Stomach (tissue), 4 donors: ENCODE data around the gene SECISBP2L.

Experiments used
- CTCF ChIP-seq, 7 experiments: fragments of 450-650 bp in 4 of 7; fragments of 200-600 bp in 3 of 7; sonication (generic) in 3 of 7; IDR thresholded peaks; one replicate each; pipeline ENCODE4 v1.5.1; 2016 to 2019; ENCODE audit warnings: antibody characterized with exemption in 7 of 7, control low read depth in 2 of 7, mild to moderate bottlenecking in 1 of 7
- POLR2AphosphoS5 ChIP-seq, 3 donors: sonication (generic); formaldehyde crosslinking; IDR thresholded peaks; one replicate each; pipeline ENCODE4 v1.6.1; 2016; ENCODE audit warnings: antibody characterized with exemption in 3 of 3

- TF ChIP-seq CTCF (IDR thresholded peaks at IDR 0.05), result no peak
- no peak for TF ChIP-seq POLR2AphosphoS5 (IDR thresholded peaks at IDR 0.05)
These were observed 53.7 kb downstream of the SECISBP2L start for GRCh38 chr15:48992545-48992944.
